Measurements from ENCODE around the gene TLK2.

Gene TLK2

GRCh38 chr17:62641153-62641552 lies 162.5 kb downstream of the TLK2 start:
- TF ChIP-seq CTCF (conservative IDR thresholded peaks at IDR 0.05), result no peak
- H3K27ac ChIP-seq, result no peak overlapping the region

- TF ChIP-seq CTCF (conservative IDR thresholded peaks at IDR 0.05), result no peak
- no peak overlapping the region for H3K27ac ChIP-seq
These were observed 163.3 kb downstream of the TLK2 start for GRCh38 chr17:62641951-62642350.

- TF ChIP-seq CTCF (conservative IDR thresholded peaks at IDR 0.05), result no peak
These were observed 164.9 kb downstream of the TLK2 start for GRCh38 chr17:62643496-62643895.

GRCh38 chr17:62644487-62645173 lies 166.0 kb downstream of the TLK2 start:
- H3K27ac ChIP-seq, result no peak overlapping the region
- no peak for TF ChIP-seq CTCF (conservative IDR thresholded peaks at IDR 0.05)

More at GRCh38 chr17:62643496-62643895, 164.9 kb downstream of the TLK2 start:
- no peak overlapping the region for H3K27ac ChIP-seq

- no peak overlapping the region for H3K27ac ChIP-seq
- TF ChIP-seq CTCF (conservative IDR thresholded peaks at IDR 0.05), result no peak
These were observed 169.8 kb downstream of the TLK2 start for GRCh38 chr17:62648251-62648955.

- no peak for TF ChIP-seq CTCF (conservative IDR thresholded peaks at IDR 0.05)
- H3K27ac ChIP-seq, result no peak overlapping the region
These were observed 170.3 kb downstream of the TLK2 start for GRCh38 chr17:62648956-62649294.

GRCh38 chr17:62649570-62649969 lies 170.9 kb downstream of the TLK2 start:
- TF ChIP-seq CTCF (conservative IDR thresholded peaks at IDR 0.05), result no peak
- no peak overlapping the region for H3K27ac ChIP-seq

All from VCaP (cell line).